Heart right ventricle (tissue), 16 donors: Measurements from ENCODE around the gene CALD1. TPM values are rescaled to one million over a fixed set of nuclear protein-coding genes. Genes with fewer than 3 reads are reported as not detected.

ENCODE experiments used
- ATAC-seq, 8 donors: fragments of 200-7000 bp; cut with Tn5 transposase; one replicate each; pipeline ENCODE4 v1.9.1; 2020; ENCODE audit warnings: mild to moderate bottlenecking in 8 of 8, moderate library complexity in 8 of 8, moderate number of reproducible peaks in 1 of 8
- DNase-seq, 2 donors: peaks; one replicate each; pipeline ENCODE4 v3.0.0-alpha.2; 2020
- H3K27ac ChIP-seq, 10 donors: fragments of 200-600 bp; sonication (generic) in 2 of 10; one replicate each; pipeline versions ENCODE4 v1.5.0 to v1.8.0; 2020 to 2022; ENCODE audit warnings: mild to moderate bottlenecking in 3 of 10
- H3K27me3 ChIP-seq, 7 donors: fragments of 200-600 bp; one replicate each; pipeline ENCODE4 v1.8.0; 2021 to 2022; ENCODE audit warnings: mild to moderate bottlenecking in 2 of 7
- H3K36me3 ChIP-seq, 9 donors: fragments of 200-600 bp; sonication (generic) in 1 of 9; one replicate each; pipeline versions ENCODE4 v1.5.0 to v1.8.0; 2020 to 2022; ENCODE audit warnings: mild to moderate bottlenecking in 2 of 9
- H3K4me1 ChIP-seq, 9 donors: fragments of 200-600 bp; sonication (generic) in 1 of 9; one replicate each; pipeline versions ENCODE4 v1.5.0 to v1.8.0; 2020 to 2022; ENCODE audit warnings: mild to moderate bottlenecking in 4 of 9
- H3K4me3 ChIP-seq, 10 donors: fragments of 200-600 bp; sonication (generic) in 2 of 10; one replicate each; pipeline versions ENCODE4 v1.5.0 to v1.8.0; 2020 to 2022; ENCODE audit warnings: mild to moderate bottlenecking in 7 of 10, moderate library complexity in 2 of 10
- H3K9me3 ChIP-seq, 11 donors: fragments of 200-600 bp in 10 of 11; sonication (generic) in 2 of 11; one replicate each; pipeline versions ENCODE4 v1.5.0 to v1.8.0; 2013 to 2022; ENCODE audit warnings: mild to moderate bottlenecking in 2 of 11, control low read depth in 1 of 11, moderate library complexity in 1 of 11
- WGBS, 2 donors: extraction: QIAGEN DNeasy Blood & Tissue Kit; methylation state at CpG; one replicate each; pipeline ENCODE4 v1.1.7; 2013; ENCODE audit warnings: inconsistent platforms in 1 of 2; 5-methylcytosine and 5-hydroxymethylcytosine counted together
- intact Hi-C, 10 donors: fragments of 100-400 bp; cut with DNase I; formaldehyde crosslinking; loops; one replicate each; pipeline versions ENCODE4 v1.11.1 to v1.14.2; 2022
- polyA plus RNA-seq, 2 donors: library from polyadenylated mRNA; stranded (reverse); fragments of 200-250 nt; gene quantifications; one replicate each; pipeline ENCODE4 v1.2.3, GENCODE V29; 2013
- total RNA-seq, 10 donors: library from RNA; stranded (reverse); fragmentation: NEBNext Ultra II Directional in 3 of 10; extraction: Animal tissue kit (Norgen Biotek cat#: 25700) in 3 of 10; gene quantifications; one replicate each; pipeline versions ENCODE4 v1.2.1 to v1.2.4, GENCODE V29; 2021 to 2023
- TF ChIP-seq, protein P1 (sequence below), 9 donors: fragments of 200-600 bp; sonication (generic) in 2 of 9; IDR thresholded peaks; one replicate each; pipeline versions ENCODE4 v1.5.0 to v1.8.0; 2021 to 2022; ENCODE audit warnings: antibody characterized with exemption in 9 of 9, mild to moderate bottlenecking in 5 of 9, moderate library complexity in 1 of 9
- donor health status: Arrhythmogenic right ventricular cardiomyopathy.
- donor health status: ischemic (EF 13 %, LVEDD 7.1; RV severe dilation, severe dysfunction).
- donor health status: healthy with polysubstance abuse.
- donor health status: DM: no; HTN: yes; CAD: no.
- donor health status: DM: no; HTN: no; CAD: no.
- donor health status: ischemic (EF 25% LVEDD 6.9; RV normal size, moderate dysfunction).
- donor health status: ischemic (EF 25% LVEDD 5.7; RV mildly dilated, moderate dysfunction).
- donor health status: healthy.
- donor health status: DM: yes; HTN: yes; CAD: no.
- donor health status: Ischemic cardiomyopathy.
- donor health status: ischemic (EF 35%, LVEDD 5.7; RV mildly dilated, moderate dysfunction).
- donor health status: nonischemic (EF 11% LVEDD 7.7; RV severe dilation, severe dysfunction).
- donor health status: DM: yes; HTN: yes; CAD: no.
- donor health status: PGD.
- donor health status: ischemic (EF 29% LVEDD 5.4; RV normal size, mild dysfunction).
- donor health status: nonischemic (EF 23%, LVEDD 6.1; RV moderate dilation, normal function).

Gene CALD1
- total and polyA plus RNA-seq, 12 donors, result 69.9 to 180 (median 126) TPM

DNA sequence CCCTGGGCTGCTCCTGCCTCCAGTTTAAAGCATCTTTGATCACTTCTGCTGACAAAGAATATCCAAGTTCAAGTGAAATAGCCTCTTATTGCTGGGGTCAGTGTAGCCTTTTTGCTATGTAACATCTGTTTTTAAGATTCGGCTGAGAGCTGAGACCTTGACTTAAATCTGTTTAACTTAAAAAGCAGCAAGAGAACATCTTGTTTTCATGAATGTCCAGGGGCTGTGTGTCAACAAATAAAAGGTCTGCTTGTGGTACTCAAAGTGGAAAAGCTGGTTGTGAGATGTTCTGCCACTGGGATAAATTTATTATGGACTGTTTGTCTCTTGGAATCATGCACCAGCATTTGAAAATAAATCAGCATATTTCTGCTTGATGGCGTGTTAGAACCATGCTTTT lies 73.2 kb downstream of the CALD1 start:
- ATAC-seq, result peak in 1 of 8 donors; percentile 13
- TF ChIP-seq, protein P1, sequence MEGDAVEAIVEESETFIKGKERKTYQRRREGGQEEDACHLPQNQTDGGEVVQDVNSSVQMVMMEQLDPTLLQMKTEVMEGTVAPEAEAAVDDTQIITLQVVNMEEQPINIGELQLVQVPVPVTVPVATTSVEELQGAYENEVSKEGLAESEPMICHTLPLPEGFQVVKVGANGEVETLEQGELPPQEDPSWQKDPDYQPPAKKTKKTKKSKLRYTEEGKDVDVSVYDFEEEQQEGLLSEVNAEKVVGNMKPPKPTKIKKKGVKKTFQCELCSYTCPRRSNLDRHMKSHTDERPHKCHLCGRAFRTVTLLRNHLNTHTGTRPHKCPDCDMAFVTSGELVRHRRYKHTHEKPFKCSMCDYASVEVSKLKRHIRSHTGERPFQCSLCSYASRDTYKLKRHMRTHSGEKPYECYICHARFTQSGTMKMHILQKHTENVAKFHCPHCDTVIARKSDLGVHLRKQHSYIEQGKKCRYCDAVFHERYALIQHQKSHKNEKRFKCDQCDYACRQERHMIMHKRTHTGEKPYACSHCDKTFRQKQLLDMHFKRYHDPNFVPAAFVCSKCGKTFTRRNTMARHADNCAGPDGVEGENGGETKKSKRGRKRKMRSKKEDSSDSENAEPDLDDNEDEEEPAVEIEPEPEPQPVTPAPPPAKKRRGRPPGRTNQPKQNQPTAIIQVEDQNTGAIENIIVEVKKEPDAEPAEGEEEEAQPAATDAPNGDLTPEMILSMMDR (IDR thresholded peaks at IDR 0.05), result no peak
- intact Hi-C loops, result loop anchor here in 1 of 10 donors (5.0 kb wide), 1 partner anchor 40 kb away; no protein-coding TSS in a partner anchor
- Histone ChIP-seq H3K9me3 (no peaks in the 10 kb centered on the region), H3K27me3 (no peaks in the 10 kb centered on the region), H3K36me3 (peaks cover 0 to 20% (median 6%) of the 10 kb centered on the region in 9 donors), H3K27ac (peak overlapping the region in 3 of 10 donors; percentile 24 to 66 (median 30)), H3K4me1 (peaks cover 7 to 73% (median 56%) of the 10 kb centered on the region in 9 donors), H3K4me3 (no peak overlapping the region)
- WGBS, 2 donors, result 67 to 82% methylated on average over 2 of the region's 2 CpGs
- DNase-seq, result no peak

- TF ChIP-seq, protein P1 (IDR thresholded peaks at IDR 0.05), result no peak
- H3K9me3 ChIP-seq, result no peaks in the 10 kb centered on the region
- peaks cover 0 to 8% (median 4%) of the 10 kb centered on the region in 9 donors for H3K36me3 ChIP-seq
- no peak for DNase-seq
- WGBS, 2 donors, result 25 to 31% methylated on average over 3 of the region's 3 CpGs
- no peak overlapping the region for H3K4me3 ChIP-seq
- ATAC-seq, result peak in 6 of 8 donors; percentile 29 to 72 (median 42)
- intact Hi-C loops, result loop anchor here in 1 of 10 donors (5.0 kb wide), 1 partner anchor 43 kb away; no protein-coding TSS in a partner anchor
- H3K27ac ChIP-seq, result peak overlapping the region in 5 of 10 donors; percentile 11 to 70 (median 44)
- no peaks in the 10 kb centered on the region for H3K27me3 ChIP-seq
- H3K4me1 ChIP-seq, result peaks cover 7 to 81% (median 62%) of the 10 kb centered on the region in 9 donors
These were observed 75.4 kb downstream of the CALD1 start for GRCh38 chr7:134854816-134855215.

DNA sequence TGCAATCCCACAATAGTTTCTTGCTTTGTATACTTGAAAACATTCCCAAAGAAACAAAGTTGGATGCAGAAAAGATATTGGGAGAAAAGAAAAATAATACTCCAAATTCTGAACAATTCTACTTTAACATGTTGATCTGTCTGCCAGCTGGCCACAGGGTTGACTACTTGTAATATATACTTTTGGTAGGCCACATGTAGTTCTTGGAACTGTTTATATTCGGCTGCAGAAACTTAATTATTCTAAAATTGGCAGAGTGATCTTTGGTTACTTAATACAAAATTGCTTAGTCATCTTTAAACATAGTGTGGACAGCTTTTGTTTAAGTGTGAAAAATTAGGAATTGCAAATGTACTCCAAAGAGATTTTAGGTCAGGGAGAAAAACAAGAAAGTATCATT lies 76.0 kb downstream of the CALD1 start:
- ATAC-seq (peak in 1 of 8 donors; percentile 32), DNase-seq (no peak)
- peak overlapping the region in 8 of 10 donors; percentile 11 to 70 (median 52) for H3K27ac ChIP-seq
- H3K27me3 ChIP-seq, result no peaks in the 10 kb centered on the region
- 18 to 28% methylated on average over 1 of the region's 1 CpG for WGBS, 2 donors
- TF ChIP-seq, protein P1 (IDR thresholded peaks at IDR 0.05), result no peak
- peaks cover 0 to 7% (median 0%) of the 10 kb centered on the region in 9 donors for H3K36me3 ChIP-seq
- intact Hi-C loops, result no loop called here
- H3K4me1 ChIP-seq, result peaks cover 7 to 86% (median 63%) of the 10 kb centered on the region in 9 donors
- no peaks in the 10 kb centered on the region for H3K9me3 ChIP-seq
- no peak overlapping the region for H3K4me3 ChIP-seq

DNA sequence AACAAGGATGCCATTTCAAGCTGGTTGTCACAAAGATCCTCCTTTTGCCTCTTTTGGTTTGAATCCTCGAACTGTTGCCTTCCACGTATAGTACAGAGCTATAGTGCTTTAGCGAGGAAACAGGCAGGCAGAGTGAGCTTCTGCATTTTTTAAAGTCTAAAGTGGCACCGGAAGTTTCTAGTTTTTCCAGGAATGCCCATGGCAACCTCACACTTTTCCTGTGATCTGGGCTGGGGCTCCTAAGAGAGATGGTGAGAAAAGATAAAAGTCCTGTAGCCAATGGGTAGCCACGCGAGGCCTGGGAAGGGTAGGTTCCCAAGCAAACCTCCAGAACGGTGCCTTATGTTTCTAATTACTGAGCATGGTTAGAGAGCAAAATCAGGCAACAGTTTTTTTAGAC lies 76.7 kb downstream of the CALD1 start:
- WGBS, 2 donors, result 60 to 63% methylated on average over 7 of the region's 7 CpGs
- peaks cover 0 to under 1% (median 0%) of the 10 kb centered on the region in 9 donors for H3K36me3 ChIP-seq
- peaks cover 7 to 88% (median 61%) of the 10 kb centered on the region in 9 donors for H3K4me1 ChIP-seq
- DNase-seq (no peak), ATAC-seq (peak in 2 of 8 donors; percentile 22 to 32)
- no peak overlapping the region for H3K4me3 ChIP-seq
- intact Hi-C loops, result no loop called here
- no peaks in the 10 kb centered on the region for H3K27me3 ChIP-seq
- H3K9me3 ChIP-seq, result no peaks in the 10 kb centered on the region
- TF ChIP-seq, protein P1 (IDR thresholded peaks at IDR 0.05), result no peak
- peak overlapping the region in 9 of 10 donors; percentile 8 to 70 (median 52) for H3K27ac ChIP-seq
